Thyroid gland (tissue), 4 donors: Measurements from ENCODE around the gene RNASE12.

Experiments
- CTCF ChIP-seq, 6 experiments: fragments of 200-600 bp in 3 of 6; fragments of 450-650 bp in 3 of 6; sonication (generic) in 3 of 6; IDR thresholded peaks; one replicate each; pipeline ENCODE4 v1.5.1; 2016 to 2019; ENCODE audit warnings: antibody characterized with exemption in 6 of 6, mild to moderate bottlenecking in 2 of 6, inconsistent platforms in 1 of 6, moderate library complexity in 1 of 6
- POLR2A ChIP-seq, 2 donors: fragments of 450-650 bp; IDR thresholded peaks; one replicate each; pipeline ENCODE4 v1.6.1; 2017; ENCODE audit warnings: antibody characterized with exemption in 2 of 2, mild to moderate bottlenecking in 2 of 2, moderate library complexity in 1 of 2

GRCh38 chr14:20630340-20631022, 39.3 kb upstream of the RNASE12 start:
- no peak for TF ChIP-seq CTCF (IDR thresholded peaks at IDR 0.05)
- TF ChIP-seq POLR2A (IDR thresholded peaks at IDR 0.05): no peak
